Measurements from ENCODE around the gene PRRX1.

The PRRX1 gene

DNA sequence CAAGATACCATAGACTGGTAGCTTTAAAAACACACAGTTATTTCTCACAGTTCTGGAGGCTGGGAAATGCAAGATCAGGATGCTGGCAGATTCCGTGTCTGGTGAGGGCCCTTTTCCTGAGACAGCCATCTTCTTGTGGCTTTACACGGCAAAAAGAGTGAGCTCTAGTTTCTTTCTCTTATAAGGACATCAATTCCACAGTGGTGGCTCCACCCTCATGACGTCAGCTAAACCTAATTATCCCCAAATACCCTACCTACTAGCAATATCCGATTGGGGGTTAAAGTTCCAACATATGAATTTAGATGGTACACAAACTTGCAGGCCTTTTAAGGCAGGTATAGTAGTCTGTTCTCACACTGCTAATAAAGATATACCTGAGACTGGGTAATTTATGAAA lies 77.7 kb downstream of the PRRX1 start:
- in situ Hi-C loops (cut with MboI; ENCODE audit: low pct_unique_long_range_greater_than_20kb, low sequenced_read_pairs), result no loop called here
- DNase-seq, result no peak

- in situ Hi-C loops (cut with MboI; ENCODE audit: low pct_unique_long_range_greater_than_20kb, low sequenced_read_pairs), result no loop called here
- DNase-seq, result no peak
Measured at GRCh38 chr1:170742600-170742999, 78.7 kb downstream of the PRRX1 start.

GRCh38 chr1:170743083-170743482 lies 79.2 kb downstream of the PRRX1 start:
- in situ Hi-C loops (cut with MboI; ENCODE audit: low pct_unique_long_range_greater_than_20kb, low sequenced_read_pairs), result no loop called here
- DNase-seq, result no peak

GRCh38 chr1:170749549-170749948 lies 85.6 kb downstream of the PRRX1 start:
- in situ Hi-C loops (cut with MboI; ENCODE audit: low pct_unique_long_range_greater_than_20kb, low sequenced_read_pairs), result no loop called here
- no peak for DNase-seq

- in situ Hi-C loops (cut with MboI; ENCODE audit: low pct_unique_long_range_greater_than_20kb, low sequenced_read_pairs), result no loop called here
- DNase-seq, result no peak
Measured at GRCh38 chr1:170749959-170750358, 86.0 kb downstream of the PRRX1 start.

GRCh38 chr1:170755795-170756194 lies 91.9 kb downstream of the PRRX1 start:
- in situ Hi-C loops (cut with MboI; ENCODE audit: low pct_unique_long_range_greater_than_20kb, low sequenced_read_pairs), result no loop called here
- no peak for DNase-seq

GRCh38 chr1:170758992-170759391 lies 95.1 kb downstream of the PRRX1 start:
- in situ Hi-C loops (cut with MboI; ENCODE audit: low pct_unique_long_range_greater_than_20kb, low sequenced_read_pairs), result no loop called here
- DNase-seq, result no peak

- in situ Hi-C loops (cut with MboI; ENCODE audit: low pct_unique_long_range_greater_than_20kb, low sequenced_read_pairs), result no loop called here
Measured at GRCh38 chr1:170765279-170765678, 101.3 kb downstream of the PRRX1 start.

DNA sequence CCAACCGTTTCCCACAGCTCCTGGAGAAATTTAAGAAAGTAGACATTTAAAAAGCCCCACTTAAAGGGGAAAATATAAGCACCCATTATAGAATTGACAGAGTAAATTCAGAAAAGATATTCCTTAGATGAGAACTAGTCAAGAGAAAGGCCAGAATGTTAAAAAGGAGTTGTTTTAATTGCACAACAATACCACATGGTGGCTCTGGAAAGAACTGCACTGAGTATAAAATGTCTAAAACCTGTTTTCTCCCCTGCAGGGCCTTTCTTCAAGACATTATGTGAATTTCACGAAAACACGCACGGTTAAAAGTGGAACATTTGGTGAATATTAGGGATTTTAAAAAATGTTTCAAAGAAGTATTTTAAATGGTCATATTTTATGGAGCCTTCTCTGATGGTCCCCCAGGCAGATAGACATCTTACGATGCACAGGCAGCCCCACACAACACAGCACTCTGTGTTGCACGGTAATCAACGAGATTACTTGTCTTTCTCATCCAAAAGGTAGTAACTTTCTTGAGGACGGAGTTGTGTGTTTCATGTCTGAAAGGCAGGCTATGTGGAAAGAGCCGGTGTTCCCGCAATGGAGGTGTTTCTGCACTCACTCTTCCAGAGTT lies 101.9 kb downstream of the PRRX1 start:
- in situ Hi-C loops (cut with MboI; ENCODE audit: low pct_unique_long_range_greater_than_20kb, low sequenced_read_pairs), result no loop called here
- DNase-seq, result peak; percentile 15

More at GRCh38 chr1:170765279-170765678, 101.3 kb downstream of the PRRX1 start:
- no peak for DNase-seq

DNA sequence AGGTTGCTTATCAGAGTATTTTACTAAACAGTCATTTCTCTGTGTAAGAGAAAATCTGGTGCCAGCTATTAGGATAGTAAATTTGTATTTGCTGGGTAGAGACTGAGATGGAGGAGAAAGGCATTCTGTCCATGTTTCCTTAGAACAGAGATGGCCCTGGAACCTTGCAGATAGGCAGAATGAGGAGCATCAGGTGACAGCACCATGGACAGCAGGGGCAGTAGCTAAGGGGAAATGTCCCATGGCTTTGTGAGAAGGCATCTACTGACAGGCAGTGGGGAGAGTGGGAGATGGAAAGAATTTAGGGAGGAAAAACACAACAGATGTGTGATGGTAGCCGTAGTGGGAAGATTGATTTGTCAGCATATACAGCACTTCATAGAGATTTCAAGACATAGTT lies 105.0 kb downstream of the PRRX1 start:
- no peak for DNase-seq
- in situ Hi-C loops (cut with MboI; ENCODE audit: low pct_unique_long_range_greater_than_20kb, low sequenced_read_pairs), result no loop called here

- DNase-seq, result no peak
- in situ Hi-C loops (cut with MboI; ENCODE audit: low pct_unique_long_range_greater_than_20kb, low sequenced_read_pairs), result no loop called here
Measured at GRCh38 chr1:170769691-170770090, 105.8 kb downstream of the PRRX1 start.

GRCh38 chr1:170770254-170770653 lies 106.3 kb downstream of the PRRX1 start:
- in situ Hi-C loops (cut with MboI; ENCODE audit: low pct_unique_long_range_greater_than_20kb, low sequenced_read_pairs), result no loop called here
- no peak for DNase-seq

DNA sequence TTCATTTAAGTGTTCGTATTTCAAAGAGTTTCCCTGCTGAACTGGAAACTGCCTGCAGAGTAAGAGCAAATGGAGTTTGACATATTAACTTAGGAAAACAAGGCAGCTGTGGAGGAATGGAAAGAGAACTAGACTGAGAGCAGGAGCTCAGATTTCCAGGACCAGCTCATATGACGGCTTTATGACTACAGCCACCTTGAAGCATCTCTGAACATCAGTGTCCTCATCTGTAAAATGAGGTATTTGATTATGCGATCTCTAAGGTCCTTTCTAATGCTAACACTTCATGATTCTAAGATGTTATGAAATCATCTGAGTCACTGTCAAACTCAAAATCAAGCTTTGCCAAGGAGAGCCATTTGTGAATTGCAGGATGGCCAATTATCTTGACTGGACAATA lies 112.3 kb downstream of the PRRX1 start:
- DNase-seq, result no peak
- in situ Hi-C loops (cut with MboI; ENCODE audit: low pct_unique_long_range_greater_than_20kb, low sequenced_read_pairs), result no loop called here

DNA sequence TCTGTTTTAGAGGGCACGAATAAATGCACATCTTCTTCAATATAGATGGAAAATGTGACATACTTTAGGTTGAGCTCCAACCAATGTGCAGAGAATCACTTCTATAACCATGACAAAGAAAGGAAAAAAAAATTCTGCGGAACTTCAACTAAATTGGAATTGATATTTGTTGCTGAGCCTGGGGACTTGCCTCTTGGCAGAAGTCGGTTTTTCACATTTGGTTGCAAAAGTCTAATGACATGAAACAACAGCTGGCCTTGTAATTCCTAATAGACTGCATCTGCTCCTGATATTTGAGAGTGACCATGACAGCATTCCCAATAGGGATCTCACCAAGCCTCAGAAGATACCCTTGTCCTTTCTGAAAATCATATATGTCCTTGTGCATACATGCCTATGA lies 112.8 kb downstream of the PRRX1 start:
- DNase-seq, result no peak
- in situ Hi-C loops (cut with MboI; ENCODE audit: low pct_unique_long_range_greater_than_20kb, low sequenced_read_pairs), result no loop called here
